ENCODE results near the gene PLA2G4E. TPM values are rescaled to one million over a fixed set of nuclear protein-coding genes. Genes with fewer than 3 reads are reported as not detected.

PLA2G4E gene
- polyA plus RNA-seq, 2 of the 4 experiments (the other 2 are of a cell fraction), result 0.01 TPM; not detected in 1

GRCh38 chr15:41945731-41946130 lies 75.1 kb downstream of the PLA2G4E start:
- TF ChIP-seq CEBPB (IDR thresholded peaks at IDR 0.05), result no peak
- no peak for FAIRE-seq
- no peak for ATAC-seq
- H3K4me3 ChIP-seq, result no peak overlapping the region
- peaks cover 36% of the 10 kb centered on the region for H3K4me1 ChIP-seq
- H3K27ac ChIP-seq, result peak overlapping the region in 1 of 2 experiments; percentile 83; a peak in 3 of 6 replicates
- WGBS (ENCODE audit: missing lambda C conversion rate), result 89% methylated on average over 11 of the region's 11 CpGs
- H3K4me2 ChIP-seq, result no peak overlapping the region
- no peaks in the 10 kb centered on the region for H3K9me3 ChIP-seq
- ChIA-PET CTCF (interaction anchor here (0.6 to 1.5 kb wide), 2 partner anchors 15 to 32 kb away, joined by 4 read pairs; no protein-coding TSS in a partner anchor), POLR2A (no interaction called here)
- no peak for DNase-seq (ENCODE audit: low read depth in 1 of 2, low spot score in 1 of 2)

DNA sequence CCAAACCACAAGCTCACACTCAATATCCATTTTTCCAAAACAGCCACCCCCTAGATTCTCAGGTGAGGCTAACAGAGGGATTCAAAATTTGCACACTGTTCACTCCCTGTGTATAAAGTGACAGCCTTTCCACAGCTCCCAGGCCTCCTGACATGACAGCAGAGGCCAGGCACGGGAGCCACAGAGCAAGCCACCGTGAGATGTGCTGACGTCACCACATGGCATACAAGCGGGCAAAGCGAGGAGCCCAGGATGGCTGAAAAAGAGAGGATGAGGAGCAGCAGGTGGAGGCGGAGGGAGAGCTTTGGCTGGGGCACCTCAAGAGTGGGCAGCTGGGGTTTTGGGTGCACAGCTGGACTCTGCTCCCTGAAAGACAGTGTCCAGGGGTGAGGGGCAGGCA lies 75.6 kb downstream of the PLA2G4E start:
- no peaks in the 10 kb centered on the region for H3K9me3 ChIP-seq
- ATAC-seq (no peak; a peak in 1 of 6 replicates), DNase-seq (ENCODE audit: low read depth in 1 of 2, low spot score in 1 of 2) (no peak), FAIRE-seq (no peak)
- CTCF ChIA-PET, result interaction anchor here (0.6 to 1.5 kb wide), 2 partner anchors 15 to 33 kb away, joined by 4 read pairs; no protein-coding TSS in a partner anchor
- peak overlapping the region; percentile 68; the same call in 2 of the 3 replicates for H3K4me2 ChIP-seq
- H3K4me3 ChIP-seq, result no peak overlapping the region
- H3K4me1 ChIP-seq, result peaks cover 42% of the 10 kb centered on the region
- POLR2A ChIA-PET, result no interaction called here
- 95% methylated on average over 6 of the region's 6 CpGs for WGBS (ENCODE audit: missing lambda C conversion rate)
- peak overlapping the region; percentile 29 to 83; a peak in 4 of 6 replicates for H3K27ac ChIP-seq
- no peak for TF ChIP-seq RFX5 (IDR thresholded peaks at IDR 0.05)
- TF ChIP-seq MAZ (IDR thresholded peaks at IDR 0.05; ENCODE audit: borderline replicate concordance, low read depth, low read length), result no peak
- no peak for TF ChIP-seq ZNF302 (CRISPR knock-in tag; IDR thresholded peaks at IDR 0.05)
- no peak for TF ChIP-seq ZC3H11A (IDR thresholded peaks at IDR 0.05)
- no peak for TF ChIP-seq USF2 (IDR thresholded peaks at IDR 0.05)
- no peak for TF ChIP-seq NPAS2 (CRISPR knock-in tag; IDR thresholded peaks at IDR 0.05; ENCODE audit: borderline replicate concordance)
- no peak for TF ChIP-seq RAD21 (conservative IDR thresholded peaks at IDR 0.05 in 1 of 2, IDR thresholded peaks at IDR 0.05 in 1 of 2)
- no peak for TF ChIP-seq RNF2 (IDR thresholded peaks at IDR 0.05; ENCODE audit: borderline replicate concordance, low read depth)
- TF ChIP-seq NFE2L2 (conservative IDR thresholded peaks at IDR 0.05; ENCODE audit: low read length), result no peak
- no peak for TF ChIP-seq ATOH8 (CRISPR knock-in tag; IDR thresholded peaks at IDR 0.05; ENCODE audit: low read depth)
- TF ChIP-seq, protein P1, sequence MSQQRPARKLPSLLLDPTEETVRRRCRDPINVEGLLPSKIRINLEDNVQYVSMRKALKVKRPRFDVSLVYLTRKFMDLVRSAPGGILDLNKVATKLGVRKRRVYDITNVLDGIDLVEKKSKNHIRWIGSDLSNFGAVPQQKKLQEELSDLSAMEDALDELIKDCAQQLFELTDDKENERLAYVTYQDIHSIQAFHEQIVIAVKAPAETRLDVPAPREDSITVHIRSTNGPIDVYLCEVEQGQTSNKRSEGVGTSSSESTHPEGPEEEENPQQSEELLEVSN (IDR thresholded peaks at IDR 0.05; ENCODE audit: borderline replicate concordance, low read depth), result no peak
- no peak for TF ChIP-seq FOXS1 (CRISPR knock-in tag; IDR thresholded peaks at IDR 0.05)

DNA sequence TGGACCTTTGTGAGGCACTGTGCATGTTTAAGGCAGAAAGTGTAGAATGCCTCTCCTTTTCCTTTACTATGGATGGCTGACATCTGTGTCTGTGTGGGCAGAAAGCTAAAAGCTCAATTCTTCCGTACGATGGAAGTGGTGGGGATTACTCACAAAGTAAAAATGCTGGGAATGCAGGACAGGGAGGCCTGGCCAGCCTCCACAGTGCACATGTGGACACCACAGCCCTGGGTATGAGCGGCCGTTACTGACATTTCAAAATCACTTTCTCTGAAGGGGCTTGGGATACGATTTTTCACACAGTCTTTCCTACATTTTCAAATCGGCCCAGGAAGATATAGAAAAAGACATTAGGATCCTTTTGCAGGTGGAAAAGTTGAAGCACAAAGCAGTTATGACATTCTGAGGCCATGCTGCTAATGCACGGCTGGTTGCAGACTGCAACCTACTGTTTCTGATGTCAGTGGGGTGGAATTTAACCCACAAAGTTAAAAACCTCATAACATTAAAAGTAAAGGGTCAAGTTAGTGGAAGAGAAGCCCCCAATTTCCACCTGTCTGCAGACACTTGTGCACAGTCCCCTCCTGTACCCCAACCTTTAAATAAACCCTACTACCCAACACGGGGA lies 76.4 kb downstream of the PLA2G4E start:
- DNase-seq (ENCODE audit: low read depth in 1 of 2, low spot score in 1 of 2), result peak in 1 of 2 experiments; percentile 49
- WGBS (ENCODE audit: missing lambda C conversion rate), result 11% methylated on average over 8 of the region's 8 CpGs
- no peak overlapping the region for H3K4me3 ChIP-seq

More for the DNA sequence above, 76.4 kb downstream of the PLA2G4E start:
- no peaks in the 10 kb centered on the region for H3K9me3 ChIP-seq
- FAIRE-seq, result no peak
- TF ChIP-seq ATOH8 (CRISPR knock-in tag; IDR thresholded peaks at IDR 0.05; ENCODE audit: low read depth), result no peak
- TF ChIP-seq FOSL2 (IDR thresholded peaks at IDR 0.05), result peak; percentile 17; the same call in 1 of the 2 replicates
- TF ChIP-seq FOSL2 (CRISPR knock-in tag; IDR thresholded peaks at IDR 0.05), result peak; percentile 35; the same call in 1 of the 2 replicates
- TF ChIP-seq TFCP2L1 (CRISPR knock-in tag; IDR thresholded peaks at IDR 0.05), result no peak
- TF ChIP-seq GATA3 (IDR thresholded peaks at IDR 0.05; ENCODE audit: borderline replicate concordance), result peak; percentile 23; the same call in 1 of the 2 replicates
- no peak for TF ChIP-seq FOSB (CRISPR knock-in tag; IDR thresholded peaks at IDR 0.05)
- no peak for TF ChIP-seq RARB (CRISPR knock-in tag; IDR thresholded peaks at IDR 0.05)
- 0 out of 2 replicates have a peak, but pooled peaks have one; percentile 10 for TF ChIP-seq JUNB (IDR thresholded peaks at IDR 0.05)
- TF ChIP-seq, protein P2, sequence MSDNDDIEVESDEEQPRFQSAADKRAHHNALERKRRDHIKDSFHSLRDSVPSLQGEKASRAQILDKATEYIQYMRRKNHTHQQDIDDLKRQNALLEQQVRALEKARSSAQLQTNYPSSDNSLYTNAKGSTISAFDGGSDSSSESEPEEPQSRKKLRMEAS (IDR thresholded peaks at IDR 0.05), result peak; percentile 80
- TF ChIP-seq, protein P3, sequence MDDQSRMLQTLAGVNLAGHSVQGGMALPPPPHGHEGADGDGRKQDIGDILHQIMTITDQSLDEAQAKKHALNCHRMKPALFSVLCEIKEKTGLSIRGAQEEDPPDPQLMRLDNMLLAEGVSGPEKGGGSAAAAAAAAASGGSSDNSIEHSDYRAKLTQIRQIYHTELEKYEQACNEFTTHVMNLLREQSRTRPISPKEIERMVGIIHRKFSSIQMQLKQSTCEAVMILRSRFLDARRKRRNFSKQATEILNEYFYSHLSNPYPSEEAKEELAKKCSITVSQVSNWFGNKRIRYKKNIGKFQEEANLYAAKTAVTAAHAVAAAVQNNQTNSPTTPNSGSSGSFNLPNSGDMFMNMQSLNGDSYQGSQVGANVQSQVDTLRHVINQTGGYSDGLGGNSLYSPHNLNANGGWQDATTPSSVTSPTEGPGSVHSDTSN (IDR thresholded peaks at IDR 0.05), result no peak
- no peak for TF ChIP-seq CBX2 (IDR thresholded peaks at IDR 0.05; ENCODE audit: borderline replicate concordance, low read depth)
- no peak for TF ChIP-seq SREBF2 (IDR thresholded peaks at IDR 0.05)
- no peak for TF ChIP-seq ZFP36 (IDR thresholded peaks at IDR 0.05; ENCODE audit: borderline replicate concordance, partially characterized antibody)
- peak overlapping the region; percentile 59 to 83 for H3K27ac ChIP-seq
- H3K4me1 ChIP-seq, result peaks cover 42% of the 10 kb centered on the region
- peak; percentile 87 to 94 for ATAC-seq
- ChIA-PET CTCF (interaction anchor here (0.8 to 1.5 kb wide), 3 partner anchors 9 to 140 kb away, joined by 3 to 4 read pairs (median 3); no protein-coding TSS in a partner anchor), POLR2A (interaction anchor here (0.6 kb wide), 1 partner anchor 8 kb away, joined by 9 read pairs; no protein-coding TSS in a partner anchor)
- peak overlapping the region; percentile 68 for H3K4me2 ChIP-seq
